Heart left ventricle (tissue), 16 donors: Measurements from ENCODE around the gene STK24. TPM values are rescaled to one million over a fixed set of nuclear protein-coding genes. Genes with fewer than 3 reads are reported as not detected.
A peak's percentile ranks its signal among the peaks of the same experiment; 100 is the strongest.

ENCODE experiments used
- ATAC-seq, 4 donors: fragments of 200-7000 bp; cut with Tn5 transposase; one replicate each; pipeline ENCODE4 v1.9.1; 2020 to 2022; ENCODE audit warnings: moderate library complexity in 4 of 4, mild to moderate bottlenecking in 3 of 4, moderate number of reproducible peaks in 1 of 4
- DNase-seq, 5 donors: peaks; one replicate each; pipeline ENCODE4 v3.0.0-alpha.2; 2020
- H3K27ac ChIP-seq, 12 donors: fragments of 200-600 bp; sonication (generic) in 4 of 12; one replicate each; pipeline versions ENCODE4 v1.5.0 to v1.8.0; 2016 to 2022; ENCODE audit warnings: mild to moderate bottlenecking in 2 of 12
- H3K27me3 ChIP-seq, 9 donors: fragments of 200-600 bp; sonication (generic) in 2 of 9; one replicate each; pipeline versions ENCODE4 v1.5.1 to v1.8.0; 2016 to 2022; ENCODE audit warnings: mild to moderate bottlenecking in 3 of 9
- H3K36me3 ChIP-seq, 9 donors: fragments of 200-600 bp; sonication (generic) in 2 of 9; one replicate each; pipeline versions ENCODE4 v1.5.0 to v1.8.0; 2018 to 2022; ENCODE audit warnings: mild to moderate bottlenecking in 2 of 9
- H3K4me1 ChIP-seq, 12 donors: fragments of 200-600 bp; sonication (generic) in 4 of 12; one replicate each; pipeline versions ENCODE4 v1.5.0 to v1.8.0; 2016 to 2022; ENCODE audit warnings: mild to moderate bottlenecking in 3 of 12
- H3K4me3 ChIP-seq, 12 donors: fragments of 200-600 bp; sonication (generic) in 4 of 12; one replicate each; pipeline versions ENCODE4 v1.5.0 to v1.8.0; 2017 to 2022; ENCODE audit warnings: mild to moderate bottlenecking in 9 of 12, moderate library complexity in 4 of 12
- H3K9me3 ChIP-seq, 12 donors: fragments of 200-600 bp; sonication (generic) in 4 of 12; one replicate each; pipeline versions ENCODE4 v1.5.0 to v1.8.0; 2016 to 2022; ENCODE audit warnings: mild to moderate bottlenecking in 1 of 12
- POLR2A ChIP-seq, 2 donors: fragments of 450-650 bp; IDR thresholded peaks; one replicate each; pipeline ENCODE4 v1.6.1; 2017; ENCODE audit warnings: antibody characterized with exemption in 2 of 2, mild to moderate bottlenecking in 2 of 2, moderate library complexity in 2 of 2
- WGBS, 4 donors: extraction: QIAGEN DNeasy Blood & Tissue Kit in 2 of 4; methylation state at CpG; one replicate each; pipeline versions ENCODE4 v1.1.5 to v1.1.7; 2013 to 2018; 5-methylcytosine and 5-hydroxymethylcytosine counted together
- intact Hi-C, 10 donors: fragments of 100-400 bp; cut with DNase I; formaldehyde crosslinking; loops; one replicate each; pipeline versions ENCODE4 v1.11.1 to v1.14.2; 2022
- polyA plus RNA-seq, 2 donors: library from polyadenylated mRNA; stranded (reverse); fragments of 200-250 nt; gene quantifications; one replicate each; pipeline ENCODE4 v1.2.3, GENCODE V29; 2013
- total RNA-seq, 9 donors: library from RNA; depleted of rRNA in 2 of 9; stranded (reverse); fragments of >200 nt in 2 of 9; fragmentation: NEBNext Ultra II Directional in 3 of 9; extraction: Animal tissue kit (Norgen Biotek cat#: 25700) in 3 of 9; gene quantifications; one replicate each; pipeline versions ENCODE4 v1.1.0 to v1.2.4, GENCODE V29; 2016 to 2023
- TF ChIP-seq, protein P1 (sequence below), 12 donors: fragments of 200-600 bp; sonication (generic) in 4 of 12; IDR thresholded peaks; one replicate each; pipeline versions ENCODE4 v1.5.0 to v1.8.0; 2018 to 2022; ENCODE audit warnings: antibody characterized with exemption in 12 of 12, mild to moderate bottlenecking in 5 of 12
- donor health status: ischemic (EF 13 %, LVEDD 7.1; RV severe dilation, severe dysfunction).
- donor health status: healthy with polysubstance abuse.
- donor health status: DM: no; HTN: yes; CAD: no.
- donor health status: DM: no; HTN: no; CAD: no.
- donor health status: ischemic (EF 25% LVEDD 6.9; RV normal size, moderate dysfunction).
- donor health status: ischemic (EF 25% LVEDD 5.7; RV mildly dilated, moderate dysfunction).
- donor health status: healthy.
- donor health status: DM: yes; HTN: yes; CAD: no.
- donor health status: ischemic (EF 35%, LVEDD 5.7; RV mildly dilated, moderate dysfunction).
- donor health status: nonischemic (EF 11% LVEDD 7.7; RV severe dilation, severe dysfunction).
- donor health status: DM: yes; HTN: yes; CAD: no.
- donor health status: PGD.
- donor health status: ischemic (EF 29% LVEDD 5.4; RV normal size, mild dysfunction).
- donor health status: nonischemic (EF 23%, LVEDD 6.1; RV moderate dilation, normal function).

The STK24 gene
- total and polyA plus RNA-seq, 11 donors, result 26.6 to 82.6 (median 59.6) TPM

DNA sequence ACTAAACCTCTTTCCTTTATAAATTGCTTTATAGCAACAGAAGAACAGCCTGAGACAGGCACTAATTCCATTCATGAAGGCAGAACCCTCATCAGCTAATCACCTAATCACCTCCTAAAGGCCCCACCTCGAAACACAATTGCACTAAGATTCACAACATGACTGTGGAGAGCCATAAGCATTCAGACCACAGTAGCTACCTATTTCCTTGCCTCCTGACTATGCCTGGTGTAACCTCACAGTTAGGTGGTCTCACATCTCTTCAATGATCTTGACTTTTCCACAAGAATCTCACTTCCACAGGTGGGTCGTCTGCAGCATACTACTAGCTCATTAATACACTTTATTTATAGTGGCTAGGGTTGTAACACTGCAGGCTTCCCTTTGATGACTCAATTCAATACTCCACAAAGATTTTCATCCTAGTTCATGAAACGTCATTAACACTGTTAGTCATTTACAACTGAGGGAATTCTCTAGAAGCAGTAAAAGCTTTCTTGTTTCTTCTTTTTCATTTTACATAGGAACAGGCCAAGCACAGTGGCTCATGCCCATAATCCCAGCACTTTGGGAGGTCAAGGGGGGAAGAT is 27.1 kb downstream of the STK24 start:
- no peak for ATAC-seq
- Histone ChIP-seq H3K36me3 (peaks cover 0 to 23% (median 0%) of the 10 kb centered on the region in 9 donors), H3K27me3 (no peaks in the 10 kb centered on the region), H3K9me3 (peaks cover 0 to 4% (median 0%) of the 10 kb centered on the region in 12 donors), H3K27ac (no peak overlapping the region), H3K4me3 (no peak overlapping the region), H3K4me1 (peaks cover 0 to 66% (median 39%) of the 10 kb centered on the region in 12 donors)
- intact Hi-C loops, result no loop called here
- 90 to 95% (median 92%) methylated on average over 3 of the region's 3 CpGs for WGBS, 4 donors
- TF ChIP-seq, protein P1, sequence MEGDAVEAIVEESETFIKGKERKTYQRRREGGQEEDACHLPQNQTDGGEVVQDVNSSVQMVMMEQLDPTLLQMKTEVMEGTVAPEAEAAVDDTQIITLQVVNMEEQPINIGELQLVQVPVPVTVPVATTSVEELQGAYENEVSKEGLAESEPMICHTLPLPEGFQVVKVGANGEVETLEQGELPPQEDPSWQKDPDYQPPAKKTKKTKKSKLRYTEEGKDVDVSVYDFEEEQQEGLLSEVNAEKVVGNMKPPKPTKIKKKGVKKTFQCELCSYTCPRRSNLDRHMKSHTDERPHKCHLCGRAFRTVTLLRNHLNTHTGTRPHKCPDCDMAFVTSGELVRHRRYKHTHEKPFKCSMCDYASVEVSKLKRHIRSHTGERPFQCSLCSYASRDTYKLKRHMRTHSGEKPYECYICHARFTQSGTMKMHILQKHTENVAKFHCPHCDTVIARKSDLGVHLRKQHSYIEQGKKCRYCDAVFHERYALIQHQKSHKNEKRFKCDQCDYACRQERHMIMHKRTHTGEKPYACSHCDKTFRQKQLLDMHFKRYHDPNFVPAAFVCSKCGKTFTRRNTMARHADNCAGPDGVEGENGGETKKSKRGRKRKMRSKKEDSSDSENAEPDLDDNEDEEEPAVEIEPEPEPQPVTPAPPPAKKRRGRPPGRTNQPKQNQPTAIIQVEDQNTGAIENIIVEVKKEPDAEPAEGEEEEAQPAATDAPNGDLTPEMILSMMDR (IDR thresholded peaks at IDR 0.05), result no peak
- no peak for TF ChIP-seq POLR2A (IDR thresholded peaks at IDR 0.05)
- DNase-seq, result no peak

DNA sequence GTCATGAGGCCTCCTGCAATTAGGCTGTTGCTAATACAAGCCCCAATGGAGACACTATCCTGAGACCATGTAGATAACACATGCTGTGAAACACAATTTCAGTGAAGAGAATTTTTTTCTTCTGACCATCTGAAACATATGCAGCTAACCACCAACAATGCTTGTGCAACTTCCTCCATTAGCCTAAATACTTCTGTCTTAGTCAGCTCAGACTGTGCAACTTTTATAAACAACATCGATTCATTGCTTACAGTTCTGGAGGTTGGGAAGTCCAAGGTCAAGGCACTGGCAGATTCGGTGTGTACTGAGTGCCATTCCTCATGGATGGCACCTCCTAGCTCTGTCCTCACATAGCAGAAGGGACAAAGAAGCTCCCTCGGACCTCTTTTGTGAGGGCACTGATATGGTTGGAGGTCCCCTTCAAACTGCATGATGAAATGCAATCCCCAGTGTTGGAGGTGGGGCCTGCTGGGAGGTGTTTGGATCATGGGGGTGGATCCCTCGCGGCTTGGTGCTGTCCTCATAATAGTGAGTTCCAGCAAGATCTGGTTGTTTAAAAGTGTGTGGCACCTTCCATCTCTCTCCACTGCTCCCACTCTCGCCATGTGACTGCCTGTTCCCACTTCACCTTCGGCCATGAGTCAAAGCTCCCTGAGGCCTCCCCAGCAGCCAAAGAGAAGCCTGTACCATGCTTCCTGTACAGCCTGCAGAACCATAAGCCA is 27.7 kb downstream of the STK24 start:
- Histone ChIP-seq H3K36me3 (peaks cover 0 to 23% (median 0%) of the 10 kb centered on the region in 9 donors), H3K9me3 (peaks cover 0 to 4% (median 0%) of the 10 kb centered on the region in 12 donors), H3K4me1 (peaks cover 0 to 66% (median 38%) of the 10 kb centered on the region in 12 donors), H3K4me3 (no peak overlapping the region), H3K27me3 (no peaks in the 10 kb centered on the region), H3K27ac (peak overlapping the region in 1 of 12 donors; percentile 15)
- TF ChIP-seq, protein P1 (IDR thresholded peaks at IDR 0.05), result no peak
- TF ChIP-seq POLR2A (IDR thresholded peaks at IDR 0.05), result no peak
- DNase-seq (no peak), ATAC-seq (peak in 2 of 4 donors; percentile 31 to 44)
- 87 to 94% (median 90%) methylated on average over 7 of the region's 7 CpGs for WGBS, 4 donors
- intact Hi-C loops, result no loop called here

DNA sequence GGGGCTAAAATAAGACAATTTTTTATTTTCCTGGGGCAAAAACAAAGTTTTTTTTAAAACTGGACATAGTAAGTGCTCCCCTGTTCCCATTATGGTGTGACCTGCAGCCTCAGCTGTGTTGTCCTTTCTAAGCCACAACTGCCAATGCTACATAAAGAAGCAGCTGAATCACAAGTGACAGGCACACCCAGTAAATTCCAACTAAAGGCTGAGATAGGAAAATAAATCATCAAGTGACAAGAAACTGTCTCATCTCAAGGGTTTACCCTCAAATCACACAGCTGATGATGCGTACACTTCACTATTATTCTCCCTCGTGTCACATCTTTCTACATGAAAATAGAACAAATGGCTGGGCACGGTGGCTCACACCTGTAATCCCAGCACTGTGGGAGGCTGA is 28.7 kb downstream of the STK24 start:
- peaks cover 0 to 66% (median 38%) of the 10 kb centered on the region in 12 donors for H3K4me1 ChIP-seq
- H3K27ac ChIP-seq, result peak overlapping the region in 1 of 12 donors; percentile 30
- ATAC-seq, result no peak
- no peak for DNase-seq
- H3K4me3 ChIP-seq, result no peak overlapping the region
- peaks cover 0 to 23% (median 0%) of the 10 kb centered on the region in 9 donors for H3K36me3 ChIP-seq
- no peak for TF ChIP-seq POLR2A (IDR thresholded peaks at IDR 0.05)
- TF ChIP-seq, protein P1 (IDR thresholded peaks at IDR 0.05), result no peak
- no peaks in the 10 kb centered on the region for H3K27me3 ChIP-seq
- H3K9me3 ChIP-seq, result peaks cover 0 to 4% (median 0%) of the 10 kb centered on the region in 12 donors
- intact Hi-C loops, result no loop called here
- WGBS, 4 donors, result 81 to 94% (median 92%) methylated on average over 3 of the region's 3 CpGs

DNA sequence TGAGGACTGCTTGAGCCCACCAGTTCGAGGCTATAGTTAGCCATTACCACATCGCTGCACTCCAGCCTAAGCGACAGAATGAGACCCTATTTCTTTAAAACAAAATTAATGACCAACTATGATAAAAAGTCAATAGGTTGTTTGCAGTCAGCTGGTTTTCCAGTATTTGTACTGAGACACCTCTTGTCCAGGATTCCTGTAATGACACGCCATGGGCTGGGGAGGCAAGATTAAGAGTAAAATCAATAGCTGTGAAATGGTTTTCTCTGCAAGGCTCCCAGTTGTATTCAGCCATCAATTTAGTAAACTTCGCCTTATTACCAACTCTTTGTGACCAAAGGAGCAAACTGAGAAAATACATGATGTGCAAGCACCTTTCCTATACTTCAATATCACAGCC is 29.5 kb downstream of the STK24 start:
- no peaks in the 10 kb centered on the region for H3K27me3 ChIP-seq
- WGBS, 4 donors, result 93 to 98% (median 98%) methylated on average over 5 of the region's 5 CpGs
- DNase-seq (no peak), ATAC-seq (no peak)
- TF ChIP-seq, protein P1 (IDR thresholded peaks at IDR 0.05), result no peak
- H3K4me1 ChIP-seq, result peaks cover 5 to 66% (median 41%) of the 10 kb centered on the region in 12 donors
- no peak overlapping the region for H3K4me3 ChIP-seq
- H3K9me3 ChIP-seq, result peaks cover 0 to 4% (median 0%) of the 10 kb centered on the region in 12 donors
- intact Hi-C loops, result no loop called here
- H3K27ac ChIP-seq, result no peak overlapping the region
- H3K36me3 ChIP-seq, result peaks cover 0 to 23% (median 0%) of the 10 kb centered on the region in 9 donors
